Measurements from ENCODE around the gene ERCC5.

The ERCC5 gene

DNA sequence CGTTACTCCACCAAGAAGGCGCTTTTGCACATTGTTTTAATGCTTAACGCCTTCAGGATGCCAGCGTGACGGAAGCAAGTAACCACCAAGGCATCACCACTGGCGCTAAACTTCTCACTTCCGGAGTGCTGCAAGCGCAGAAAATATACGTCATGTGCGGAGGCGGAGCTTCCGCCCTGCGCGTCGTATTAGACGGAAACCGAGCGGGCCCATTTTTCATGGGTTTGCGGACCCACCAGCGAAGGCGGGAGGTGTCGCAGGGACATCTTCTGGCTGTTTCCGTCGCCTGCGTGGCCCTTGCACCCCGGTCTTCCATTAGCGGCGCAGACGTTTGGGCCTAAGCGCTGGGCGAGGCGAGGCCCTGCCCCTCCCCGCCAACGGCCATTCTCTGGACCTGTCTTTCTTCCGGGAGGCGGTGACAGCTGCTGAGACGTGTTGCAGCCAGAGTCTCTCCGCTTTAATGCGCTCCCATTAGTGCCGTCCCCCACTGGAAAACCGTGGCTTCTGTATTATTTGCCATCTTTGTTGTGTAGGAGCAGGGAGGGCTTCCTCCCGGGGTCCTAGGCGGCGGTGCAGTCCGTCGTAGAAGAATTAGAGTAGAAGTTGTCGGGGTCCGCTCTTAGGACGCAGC lies at the start of gene ERCC5:
Gene ERCC5 (plus strand): TSS at position 403 of the 631 bp plus-strand sequence. CDS start 235 bp downstream, outside the sequence.
- in situ Hi-C loops (cut with MboI; ENCODE audit: low sequenced_read_pairs) = loop anchor here (10.0 kb wide), 2 partner anchors 71 to 251 kb away; partner anchors contain the start of genes TEX30 and TPP2

DNA sequence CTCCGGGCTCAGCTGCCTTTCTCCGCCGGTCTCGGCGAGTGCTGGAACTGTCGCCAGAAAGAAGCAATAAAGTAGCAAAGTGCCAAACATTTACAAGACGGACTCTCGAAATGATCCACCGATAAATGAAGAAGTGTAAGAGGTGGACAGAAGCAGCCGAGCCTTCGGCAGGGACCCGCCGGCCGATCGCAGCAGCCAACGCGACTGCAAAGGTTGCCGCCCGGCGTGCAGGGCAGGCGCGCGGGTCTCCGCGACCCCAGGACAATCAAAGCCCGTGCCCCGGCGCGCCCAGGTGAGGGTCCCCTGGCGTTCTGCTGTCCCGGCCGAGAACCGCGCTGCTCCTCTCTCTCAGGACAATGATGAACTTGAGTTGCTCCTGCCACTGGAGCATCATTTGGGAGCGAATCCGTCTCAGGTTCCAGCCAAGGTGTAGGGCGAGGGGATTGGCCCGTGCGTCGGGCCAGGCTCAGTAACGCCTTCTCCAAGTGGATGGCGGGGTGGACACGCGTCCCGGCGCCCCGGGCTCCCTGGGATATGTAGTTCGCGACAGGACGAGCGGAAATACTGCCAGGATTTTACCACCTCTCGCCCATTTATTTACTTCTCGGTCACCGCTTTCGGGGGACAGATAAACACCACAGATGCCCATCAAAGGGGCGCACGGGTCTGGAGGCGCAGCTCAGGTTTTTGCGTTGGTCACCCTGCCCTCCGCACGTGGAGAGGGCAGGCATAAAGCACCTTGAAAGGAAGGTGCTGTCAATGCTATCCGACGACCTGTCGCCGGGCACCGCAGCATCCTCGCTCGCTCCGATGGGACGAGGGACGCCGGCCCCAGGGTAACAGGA lies 47.0 kb upstream of the ERCC5 start, which contains the start of the genes BIVM and POGLUT2:
Gene BIVM (plus strand): TSS at position 539 of the 845 bp plus-strand sequence. CDS start 8,149 bp downstream, outside the sequence.
Gene POGLUT2 (minus strand): TSS at position 396 of the 845 bp plus-strand sequence. CDS start 306 bp downstream, at position 90.
- in situ Hi-C loops (cut with MboI; ENCODE audit: low sequenced_read_pairs) = no loop called here

GRCh38 chr13:102799426-102800144 lies 46.2 kb upstream of the ERCC5 start:
- in situ Hi-C loops (cut with MboI; ENCODE audit: low sequenced_read_pairs) = no loop called here

- in situ Hi-C loops (cut with MboI; ENCODE audit: low sequenced_read_pairs) = no loop called here
Measured at GRCh38 chr13:102800145-102801041, 45.4 kb upstream of the ERCC5 start.

- in situ Hi-C loops (cut with MboI; ENCODE audit: low sequenced_read_pairs) = no loop called here
Measured at GRCh38 chr13:102805680-102806079, 40.2 kb upstream of the ERCC5 start.

DNA sequence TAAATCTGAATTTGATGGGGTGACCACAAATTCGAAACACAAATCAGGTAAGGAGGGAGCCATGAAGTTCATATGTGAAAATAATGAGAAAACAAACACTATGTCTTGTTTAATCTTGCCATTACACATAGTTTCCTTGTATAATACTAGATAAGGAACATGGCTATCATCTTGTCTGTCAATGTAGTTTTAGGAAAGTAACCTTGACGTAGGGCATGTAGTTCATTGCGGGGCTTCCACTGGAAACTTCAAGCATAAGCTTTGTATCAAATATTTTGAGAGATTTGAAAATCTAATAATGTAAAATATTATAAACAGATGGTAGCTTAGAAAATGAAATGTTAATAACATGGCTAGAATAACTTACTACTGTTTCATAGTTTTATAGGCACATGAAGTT lies 38.1 kb upstream of the ERCC5 start:
- in situ Hi-C loops (cut with MboI; ENCODE audit: low sequenced_read_pairs) = no loop called here

GRCh38 chr13:102812611-102813287 lies 33.1 kb upstream of the ERCC5 start:
- in situ Hi-C loops (cut with MboI; ENCODE audit: low sequenced_read_pairs) = no loop called here

- in situ Hi-C loops (cut with MboI; ENCODE audit: low sequenced_read_pairs) = no loop called here
Measured at GRCh38 chr13:102814025-102814607, 31.7 kb upstream of the ERCC5 start.

GRCh38 chr13:102814793-102815192 lies 31.0 kb upstream of the ERCC5 start:
- in situ Hi-C loops (cut with MboI; ENCODE audit: low sequenced_read_pairs) = no loop called here

GRCh38 chr13:102815788-102816187 lies 30.0 kb upstream of the ERCC5 start:
- in situ Hi-C loops (cut with MboI; ENCODE audit: low sequenced_read_pairs) = no loop called here

DNA sequence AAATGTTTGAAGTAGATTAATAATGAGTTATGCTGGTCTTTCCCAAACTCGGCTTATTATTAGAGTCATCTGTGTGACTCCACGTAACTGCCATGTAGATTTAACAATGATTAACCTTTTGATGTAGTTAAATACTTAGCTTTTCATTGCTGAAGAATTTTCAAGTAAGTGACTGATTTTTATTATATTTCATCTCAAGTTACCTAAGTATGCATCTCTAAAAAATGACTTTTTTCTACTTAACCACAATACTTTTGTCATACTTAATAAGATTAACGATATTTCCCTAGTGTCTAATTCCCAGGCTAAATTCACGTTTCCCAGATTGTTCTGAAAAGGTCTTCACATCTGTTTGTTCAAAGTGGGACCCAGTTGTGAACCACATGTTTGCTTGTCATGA lies 29.1 kb upstream of the ERCC5 start:
- in situ Hi-C loops (cut with MboI; ENCODE audit: low sequenced_read_pairs) = no loop called here

GRCh38 chr13:102817241-102817640 lies 28.6 kb upstream of the ERCC5 start:
- in situ Hi-C loops (cut with MboI; ENCODE audit: low sequenced_read_pairs) = no loop called here

DNA sequence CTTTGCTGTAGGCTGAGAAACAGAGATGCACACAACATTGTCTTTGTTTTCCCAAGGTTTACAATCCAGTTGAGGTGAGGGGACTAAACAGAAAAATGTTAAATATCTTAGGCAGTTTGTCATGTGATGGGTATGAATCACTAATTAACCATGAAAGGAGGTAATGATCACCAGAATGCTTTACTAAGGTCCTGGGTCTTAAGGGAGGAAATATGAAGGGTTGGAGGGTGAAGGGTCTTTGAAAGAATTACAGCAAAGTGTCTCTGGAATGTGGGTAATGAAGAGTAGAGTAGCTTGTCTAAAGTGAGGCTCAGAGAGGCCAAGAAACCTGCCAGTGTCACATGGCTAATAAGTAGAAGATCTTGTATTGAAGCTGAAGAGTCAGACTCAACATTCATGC lies 27.9 kb upstream of the ERCC5 start:
- in situ Hi-C loops (cut with MboI; ENCODE audit: low sequenced_read_pairs) = no loop called here

DNA sequence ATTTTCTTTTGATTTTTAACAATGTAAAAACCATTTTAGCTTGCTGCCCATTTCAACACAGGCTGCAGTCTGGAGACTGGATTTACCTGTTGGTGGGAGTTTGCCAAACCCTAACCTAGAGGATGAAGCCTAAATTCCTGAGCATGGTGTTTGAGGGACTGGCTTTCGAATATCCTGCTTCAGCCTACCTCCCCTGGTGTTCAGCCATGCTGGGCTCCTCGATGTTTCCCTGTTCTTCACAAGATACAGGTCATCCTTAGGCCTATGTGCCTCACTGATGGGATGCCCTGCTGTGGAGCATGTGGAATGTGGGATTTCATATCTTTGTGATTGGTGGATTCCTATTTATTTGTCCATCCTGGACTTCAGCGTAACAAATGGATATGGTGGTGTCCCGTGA lies 20.4 kb upstream of the ERCC5 start:
- in situ Hi-C loops (cut with MboI; ENCODE audit: low sequenced_read_pairs) = no loop called here

DNA sequence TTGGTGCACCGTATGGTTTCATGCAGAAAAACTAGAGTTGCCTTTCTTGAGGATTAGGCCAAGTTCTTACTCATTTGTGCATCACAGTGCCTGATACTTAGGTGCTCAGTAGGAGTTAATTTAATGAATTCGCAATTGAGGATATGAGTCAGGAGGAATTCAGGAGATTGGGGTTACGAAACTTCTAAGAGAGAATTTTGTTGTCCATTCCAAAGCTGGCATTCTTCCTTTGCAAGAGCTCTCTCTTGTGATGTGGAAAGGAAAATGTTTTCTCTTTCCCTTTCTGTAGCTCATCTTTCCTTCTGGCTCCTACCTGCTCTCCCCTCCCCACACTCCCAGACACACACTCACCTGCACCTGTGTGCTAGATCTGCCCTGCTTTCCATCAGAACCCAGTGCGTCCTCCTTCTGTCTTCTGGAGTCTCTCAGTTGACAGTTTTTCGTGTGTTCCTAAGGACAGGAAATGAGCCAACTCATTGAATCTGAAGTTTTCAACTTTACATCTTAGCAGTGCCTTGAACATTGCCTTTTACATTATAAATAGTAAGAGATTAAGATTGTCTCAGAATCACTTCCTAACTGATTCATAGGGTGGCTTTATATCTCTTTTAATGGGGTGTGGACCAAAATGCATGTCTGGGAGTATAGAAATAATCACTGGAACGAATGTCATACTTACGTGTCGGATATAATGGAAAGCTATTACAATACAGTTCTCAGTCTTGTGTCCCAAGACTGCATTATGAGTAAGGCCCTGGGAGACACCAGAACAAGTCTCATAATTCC lies 19.7 kb upstream of the ERCC5 start:
- in situ Hi-C loops (cut with MboI; ENCODE audit: low sequenced_read_pairs) = no loop called here

- in situ Hi-C loops (cut with MboI; ENCODE audit: low sequenced_read_pairs) = no loop called here
Measured at GRCh38 chr13:102830646-102831045, 15.2 kb upstream of the ERCC5 start.

DNA sequence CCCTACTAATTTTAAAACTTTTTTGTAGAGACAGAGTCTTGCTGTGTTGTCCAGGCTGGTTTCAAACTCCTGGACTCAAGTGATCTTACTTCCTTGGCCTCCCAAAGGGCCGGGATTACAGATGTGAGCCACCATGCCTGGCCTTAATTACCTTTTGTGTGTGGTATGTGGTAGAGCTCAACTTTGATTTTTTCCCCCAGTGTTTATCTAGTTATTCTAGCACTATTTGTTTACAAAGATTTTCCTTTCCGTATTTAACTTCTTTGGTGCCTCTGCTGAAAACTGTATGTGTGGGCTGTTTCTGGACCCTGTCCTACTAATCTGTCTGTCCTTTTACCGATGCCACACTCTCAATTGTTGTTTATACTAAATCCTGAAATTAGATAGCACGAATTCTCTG lies 9.4 kb upstream of the ERCC5 start:
- in situ Hi-C loops (cut with MboI; ENCODE audit: low sequenced_read_pairs) = no loop called here

- in situ Hi-C loops (cut with MboI; ENCODE audit: low sequenced_read_pairs) = no loop called here
Measured at GRCh38 chr13:102838273-102838672, 7.6 kb upstream of the ERCC5 start.

DNA sequence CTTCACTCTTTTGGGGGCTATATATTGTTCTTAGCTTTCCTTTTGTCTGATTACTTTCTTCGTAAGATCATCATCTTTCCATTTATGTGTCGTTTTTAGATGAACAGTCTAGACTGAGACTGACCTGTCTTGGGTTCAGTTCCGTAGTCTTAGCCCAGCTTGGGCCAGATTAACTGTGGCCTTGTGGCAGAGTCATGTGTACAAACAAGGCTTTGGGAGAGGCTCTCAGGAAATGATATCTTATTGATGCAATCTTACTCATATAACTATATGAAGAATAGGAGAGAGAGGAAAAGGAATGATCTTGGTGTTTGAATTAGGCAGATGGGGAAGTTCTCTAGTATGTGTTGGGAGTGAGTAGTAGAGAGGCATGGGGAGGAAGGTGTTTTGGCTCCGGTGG lies 6.8 kb upstream of the ERCC5 start:
- in situ Hi-C loops (cut with MboI; ENCODE audit: low sequenced_read_pairs) = no loop called here

All from HL-60/S4 treated with phorbol 12-myristate 13-acetate at 8.2 ng/mL for 4 days and 3 days (cell line).